A673 (cell line): ENCODE measurements around the gene MAP2K5. TPM values are rescaled to one million over a fixed set of nuclear protein-coding genes. Genes with fewer than 3 reads are reported as not detected.

Experiments used
- BruUV-seq: library from RNA; stranded (reverse); fragments of 400-500 nt; replicated peaks from 2 replicates; lab custom pipeline; 2021; lab: Mats Ljungman, UMichigan
- CTCF ChIA-PET: fragments of 300-600 bp; sonication (Branson Sonifier 250); formaldehyde crosslinking; loops from one replicate; lab custom pipeline; 2022; ENCODE audit warnings: antibody characterized with exemption; lab: Charles Lee
- POLR2A ChIA-PET: fragments of 300-600 bp; sonication (Branson Sonifier 250); formaldehyde crosslinking; loops from one replicate; lab custom pipeline; 2022; ENCODE audit warnings: antibody characterized with exemption; ENCODE audit not compliant: low non-redundant PET; lab: Charles Lee
- DNase-seq: peaks from one replicate; pipeline ENCODE4 v3.0.0-alpha.2; 2015; ENCODE audit warnings: low spot score
- H3K27ac ChIP-seq: fragments of 200-600 bp; sonication (generic); 2 replicates; pipeline ENCODE4 v1.5.1; 2016; ENCODE audit warnings: mixed run types, low read depth, mild to moderate bottlenecking, mixed read lengths, antibody characterized with exemption, low read length; ENCODE audit not compliant: poor library complexity, severe bottlenecking
- H3K27me3 ChIP-seq: fragments of 200-600 bp; sonication (generic); replicated peaks from 2 replicates; pipeline ENCODE4 v1.6.1; 2017; ENCODE audit warnings: mixed run types, low read depth, mild to moderate bottlenecking, mixed read lengths, antibody characterized with exemption, low read length; ENCODE audit not compliant: insufficient read depth, poor library complexity
- H3K36me3 ChIP-seq: fragments of 200-600 bp; sonication (generic); 2 replicates; pipeline ENCODE4 v1.6.1; 2016; ENCODE audit warnings: mixed run types, mild to moderate bottlenecking, mixed read lengths, antibody characterized with exemption, low read length; ENCODE audit not compliant: insufficient read depth, poor library complexity, severe bottlenecking
- H3K4me1 ChIP-seq: fragments of 200-600 bp; sonication (generic); 2 replicates; pipeline ENCODE4 v1.6.1; 2017; ENCODE audit warnings: mixed run types, mild to moderate bottlenecking, mixed read lengths, antibody characterized with exemption, low read length; ENCODE audit not compliant: insufficient read depth, poor library complexity, severe bottlenecking
- H3K4me3 ChIP-seq: fragments of 200-600 bp; sonication (generic); 2 replicates; pipeline ENCODE4 v1.5.1; 2016; ENCODE audit warnings: low read depth, mixed run types, mild to moderate bottlenecking, mixed read lengths, low read length; ENCODE audit not compliant: poor library complexity, severe bottlenecking
- H3K9me3 ChIP-seq: fragments of 200-600 bp; sonication (generic); 2 replicates; pipeline ENCODE4 v1.6.1; 2016; ENCODE audit warnings: mixed run types, low read depth, mild to moderate bottlenecking, mixed read lengths, antibody characterized with exemption, low read length; ENCODE audit not compliant: poor library complexity, severe bottlenecking
- EZH2 ChIP-seq: fragments of 200-600 bp; sonication (generic); IDR thresholded peaks from 2 replicates; pipeline ENCODE4 v1.6.1; 2017; ENCODE audit warnings: borderline replicate concordance, low read depth, mild to moderate bottlenecking, mixed read lengths, antibody characterized with exemption, low read length; ENCODE audit not compliant: poor library complexity, severe bottlenecking
- intact Hi-C: fragments of 100-400 bp; cut with micrococcal nuclease; formaldehyde crosslinking; loops from one replicate; pipeline ENCODE4 v1.10.0; 2022; ENCODE audit not compliant: unreplicated experiment
- total RNA-seq: library from RNA; stranded (reverse); gene quantifications from 2 replicates; pipeline ENCODE4 v1.2.3, GENCODE V29; 2021
- TF ChIP-seq, protein P1 (sequence below): fragments of 300-800, 200-600 bp; sonication (generic); conservative IDR thresholded peaks from 2 replicates; pipeline ENCODE4 v1.5.1; 2017; ENCODE audit warnings: low read depth, mild to moderate bottlenecking, antibody characterized with exemption, low read length, moderate library complexity, mixed read lengths

The MAP2K5 gene
- total RNA-seq, 1 experiment from 2014 or later, result 62.8 TPM

DNA sequence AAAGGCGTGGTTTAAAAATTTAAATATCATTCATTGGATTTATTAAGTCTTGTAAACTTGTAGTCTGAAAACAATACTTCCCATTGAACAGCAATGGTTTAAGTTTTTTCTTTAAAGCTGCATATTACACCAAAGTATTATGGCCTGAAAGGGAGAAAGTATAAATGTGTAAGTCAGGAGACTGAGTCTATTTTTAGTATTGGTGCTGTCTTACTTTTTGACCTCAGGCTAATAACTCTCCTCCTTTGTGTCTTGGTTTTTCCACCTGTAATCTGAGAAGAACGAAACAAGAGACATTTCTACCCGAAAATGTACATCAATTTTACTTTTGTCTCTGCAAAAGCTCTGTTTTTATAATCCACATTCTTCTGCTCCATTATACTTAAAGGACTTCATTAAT, 14.0 kb upstream of the MAP2K5 start:
- Histone ChIP-seq H3K4me3 (no peak overlapping the region), H3K4me1 (peaks cover 9% of the 10 kb centered on the region), H3K9me3 (no peaks in the 10 kb centered on the region), H3K27ac (no peak overlapping the region), H3K27me3 (no peaks in the 10 kb centered on the region), H3K36me3 (no peaks in the 10 kb centered on the region)
- no TSS peak for BruUV-seq
- intact Hi-C loops, result no loop called here
- ChIA-PET CTCF (no interaction called here), POLR2A (no interaction called here)
- no peak for TF ChIP-seq EZH2
- TF ChIP-seq, protein P1, sequence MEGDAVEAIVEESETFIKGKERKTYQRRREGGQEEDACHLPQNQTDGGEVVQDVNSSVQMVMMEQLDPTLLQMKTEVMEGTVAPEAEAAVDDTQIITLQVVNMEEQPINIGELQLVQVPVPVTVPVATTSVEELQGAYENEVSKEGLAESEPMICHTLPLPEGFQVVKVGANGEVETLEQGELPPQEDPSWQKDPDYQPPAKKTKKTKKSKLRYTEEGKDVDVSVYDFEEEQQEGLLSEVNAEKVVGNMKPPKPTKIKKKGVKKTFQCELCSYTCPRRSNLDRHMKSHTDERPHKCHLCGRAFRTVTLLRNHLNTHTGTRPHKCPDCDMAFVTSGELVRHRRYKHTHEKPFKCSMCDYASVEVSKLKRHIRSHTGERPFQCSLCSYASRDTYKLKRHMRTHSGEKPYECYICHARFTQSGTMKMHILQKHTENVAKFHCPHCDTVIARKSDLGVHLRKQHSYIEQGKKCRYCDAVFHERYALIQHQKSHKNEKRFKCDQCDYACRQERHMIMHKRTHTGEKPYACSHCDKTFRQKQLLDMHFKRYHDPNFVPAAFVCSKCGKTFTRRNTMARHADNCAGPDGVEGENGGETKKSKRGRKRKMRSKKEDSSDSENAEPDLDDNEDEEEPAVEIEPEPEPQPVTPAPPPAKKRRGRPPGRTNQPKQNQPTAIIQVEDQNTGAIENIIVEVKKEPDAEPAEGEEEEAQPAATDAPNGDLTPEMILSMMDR, result no peak
- DNase-seq, result no peak

DNA sequence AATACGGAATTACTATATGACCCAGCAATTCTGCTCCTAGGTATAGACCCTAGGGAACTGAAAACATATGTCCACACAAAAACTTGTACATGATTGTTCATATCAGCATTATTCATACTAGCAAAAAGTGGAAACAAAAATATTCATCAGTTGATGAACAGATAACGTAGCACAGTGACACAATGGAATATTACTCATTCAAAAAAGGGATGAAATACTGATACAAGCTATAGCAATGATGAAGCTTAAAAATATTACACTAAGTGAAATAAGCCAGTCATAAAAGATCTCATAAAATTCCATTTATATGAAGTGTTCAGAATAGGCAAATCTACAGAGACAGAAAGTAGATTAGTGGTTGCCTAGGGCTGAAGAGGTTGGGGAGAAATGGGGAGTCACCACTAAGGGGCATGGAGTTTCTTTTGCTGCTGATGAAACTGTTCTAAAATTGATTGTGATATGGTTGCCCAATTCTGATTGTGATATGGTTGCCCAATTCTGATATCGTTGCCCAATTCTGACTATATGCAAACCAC, 11.1 kb upstream of the MAP2K5 start:
- Histone ChIP-seq H3K36me3 (no peaks in the 10 kb centered on the region), H3K27ac (no peak overlapping the region), H3K9me3 (no peaks in the 10 kb centered on the region), H3K4me3 (no peak overlapping the region), H3K4me1 (no peaks in the 10 kb centered on the region), H3K27me3 (no peaks in the 10 kb centered on the region)
- intact Hi-C loops, result no loop called here
- ChIA-PET CTCF (no interaction called here), POLR2A (no interaction called here)
- no peak for DNase-seq
- no peak for TF ChIP-seq EZH2
- TF ChIP-seq, protein P1, result no peak
- no TSS peak for BruUV-seq

DNA sequence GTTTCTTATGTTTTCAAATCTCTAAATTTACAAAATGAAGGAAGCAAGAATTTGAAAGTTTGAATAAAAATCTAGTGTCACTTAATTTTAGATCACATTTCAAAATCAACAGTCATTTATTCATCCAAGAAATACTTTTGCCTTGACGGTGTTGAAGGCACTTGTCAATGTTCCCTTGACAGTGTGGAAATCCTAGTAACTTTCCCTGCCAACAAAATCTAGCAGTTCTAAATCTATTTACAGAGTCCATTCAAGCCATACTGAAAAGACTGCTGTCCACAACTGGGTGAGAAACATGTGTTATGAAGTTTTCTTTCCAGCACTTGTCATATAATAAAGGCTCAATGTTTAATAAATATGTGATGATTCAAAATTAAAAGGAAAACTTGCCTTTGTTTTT, 8.6 kb upstream of the MAP2K5 start:
- Histone ChIP-seq H3K4me1 (no peaks in the 10 kb centered on the region), H3K4me3 (no peak overlapping the region), H3K9me3 (no peaks in the 10 kb centered on the region), H3K27ac (no peak overlapping the region), H3K27me3 (no peaks in the 10 kb centered on the region), H3K36me3 (no peaks in the 10 kb centered on the region)
- intact Hi-C loops, result no loop called here
- TF ChIP-seq, protein P1, result no peak
- TF ChIP-seq EZH2, result no peak
- CTCF ChIA-PET, result no interaction called here
- POLR2A ChIA-PET, result no interaction called here
- BruUV-seq, result no TSS peak
- no peak for DNase-seq
